Fibroblast of upper back skin (primary cell): ENCODE measurements around the gene TMBIM6.
"Not testable (repeated sequence)": the region's sequence is repeated elsewhere in the genome, so short reads cannot be mapped to it uniquely, and the experiment has no call there.

Experiments used
- DNase-seq: peaks from one replicate; pipeline ENCODE4 v3.0.0-alpha.2; 2013

Gene TMBIM6, protein sequence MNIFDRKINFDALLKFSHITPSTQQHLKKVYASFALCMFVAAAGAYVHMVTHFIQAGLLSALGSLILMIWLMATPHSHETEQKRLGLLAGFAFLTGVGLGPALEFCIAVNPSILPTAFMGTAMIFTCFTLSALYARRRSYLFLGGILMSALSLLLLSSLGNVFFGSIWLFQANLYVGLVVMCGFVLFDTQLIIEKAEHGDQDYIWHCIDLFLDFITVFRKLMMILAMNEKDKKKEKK

DNA sequence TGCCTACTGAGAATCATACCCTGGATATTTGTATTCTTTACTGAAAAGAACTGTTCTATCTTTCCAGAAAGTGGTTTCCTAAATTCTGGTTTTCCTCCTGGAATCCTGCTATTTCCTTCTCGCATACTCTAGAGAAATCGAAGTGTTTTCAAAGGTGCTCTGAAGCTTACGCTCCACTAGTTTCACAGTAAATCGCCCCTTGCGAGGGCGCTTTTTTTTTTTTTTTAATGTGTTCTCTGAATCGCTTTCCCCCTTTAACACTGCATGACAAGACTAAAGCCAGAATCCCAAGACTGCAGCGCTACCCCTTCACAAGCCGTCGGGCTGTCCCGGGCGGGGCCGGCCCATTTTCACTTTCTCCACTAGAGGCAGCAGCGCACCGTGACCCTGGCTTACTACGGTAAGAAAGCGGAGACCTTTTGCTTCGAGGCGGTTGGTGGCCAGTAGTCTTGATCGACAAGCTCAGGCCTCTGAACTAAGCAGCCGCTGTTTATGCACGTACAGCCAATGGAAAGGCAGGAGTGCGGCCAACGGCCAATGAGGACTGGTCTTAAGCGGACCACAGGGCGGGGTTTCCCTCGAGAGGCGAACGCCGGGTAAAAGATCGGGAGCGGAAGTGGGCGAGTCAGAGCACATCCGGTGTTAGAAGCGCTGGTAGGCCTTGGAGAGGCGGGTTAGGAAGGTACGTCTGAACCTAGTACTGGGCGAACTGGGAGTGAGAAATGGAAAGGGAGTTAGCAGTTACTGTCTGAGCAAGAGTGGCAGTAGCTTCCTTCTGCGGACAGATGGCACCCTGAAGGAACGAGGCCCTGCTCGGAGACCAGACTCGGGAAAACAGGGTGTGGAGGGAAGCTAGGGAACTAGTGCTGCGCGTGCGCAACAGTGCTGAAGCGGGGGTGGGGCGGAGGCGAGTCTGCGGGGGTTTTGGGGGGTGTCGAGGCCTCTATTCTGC lies at the start of gene TMBIM6:
TSS of gene TMBIM6 (plus strand) at position 628 of the 952 bp plus-strand sequence. CDS start 10,937 bp downstream, outside the sequence.
- peak; percentile 100 for DNase-seq

DNA sequence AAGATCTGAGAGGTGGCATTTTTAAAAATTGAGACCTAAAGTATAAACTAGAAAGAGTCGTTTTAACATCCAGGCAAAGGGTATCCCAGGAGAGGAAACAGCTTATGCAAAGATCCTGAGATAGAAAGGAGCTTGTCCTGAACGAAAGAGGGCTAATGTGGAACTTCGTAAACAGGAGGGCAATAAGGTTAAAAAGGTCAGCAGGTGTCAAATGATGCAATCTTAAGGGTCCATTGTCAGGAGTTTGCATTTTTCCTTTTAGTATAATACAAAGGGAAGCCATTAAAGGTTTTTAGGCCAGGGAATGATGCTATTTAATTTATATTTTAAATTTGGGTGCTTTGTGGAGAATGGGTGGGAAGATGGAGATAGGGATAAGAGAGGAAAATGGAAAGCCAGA lies 48.5 kb upstream of the TMBIM6 start:
- no peak for DNase-seq

DNA sequence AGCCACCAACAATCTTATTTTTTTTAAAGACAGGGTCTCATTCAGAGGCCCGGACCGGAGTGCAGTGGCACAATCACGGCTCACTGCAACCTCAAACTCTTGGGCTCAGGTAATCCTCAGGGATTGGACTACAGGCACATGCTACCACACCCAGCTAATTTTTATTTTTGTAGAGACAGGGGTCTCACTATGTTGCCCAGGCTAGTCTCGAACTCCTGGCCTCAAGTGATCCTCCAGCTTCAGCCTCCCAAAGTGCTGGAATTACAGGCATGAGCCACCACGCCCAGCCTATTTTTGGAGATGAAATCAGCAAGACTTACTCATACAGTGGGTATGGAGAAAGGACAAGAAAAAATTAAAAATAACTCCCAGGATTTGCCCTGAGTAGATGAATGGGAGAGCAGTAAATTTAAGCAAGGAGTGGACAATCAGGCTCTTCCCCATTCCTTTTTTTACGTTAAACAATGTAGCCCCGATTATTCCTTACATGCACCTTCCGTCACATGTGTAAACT lies 47.4 kb upstream of the TMBIM6 start:
- DNase-seq, result peak; percentile 28

DNA sequence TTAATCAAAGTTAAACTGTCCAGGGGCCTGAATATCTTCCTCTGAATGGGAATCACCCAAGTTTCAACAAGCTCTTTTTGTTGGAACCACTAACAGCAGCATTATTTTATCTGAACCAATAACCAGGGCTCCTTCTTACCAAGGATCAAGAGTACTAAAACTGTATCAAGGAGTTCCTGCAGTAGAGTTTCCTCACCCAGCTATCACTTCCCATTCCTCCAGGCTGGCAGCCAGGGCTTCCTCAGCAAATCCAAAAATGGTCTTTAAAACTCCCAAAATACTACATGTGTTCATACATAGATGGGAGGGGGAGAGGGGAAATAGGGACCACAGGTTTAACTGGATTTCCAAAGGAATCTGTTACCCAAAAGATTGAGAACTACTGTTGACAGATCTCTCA lies 44.6 kb upstream of the TMBIM6 start:
- DNase-seq, result no peak

DNA sequence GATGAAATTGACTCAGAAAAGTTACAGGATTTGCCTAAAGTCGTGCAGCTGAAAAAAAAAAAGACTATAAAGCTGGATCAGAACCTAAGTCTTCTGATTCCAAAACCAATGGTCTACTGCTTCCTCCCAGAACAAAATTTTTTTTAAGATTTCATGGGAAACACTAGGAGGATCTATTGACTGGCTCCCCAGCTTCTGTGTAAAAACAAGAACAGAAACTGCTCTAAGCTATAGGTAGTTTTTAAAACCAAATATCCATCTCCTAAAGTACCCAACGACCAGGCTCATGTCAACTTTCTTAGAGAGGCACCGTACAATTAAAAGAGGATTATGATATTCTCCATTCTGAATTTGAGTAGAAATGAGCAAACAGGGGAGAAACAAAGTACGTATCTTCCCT lies 43.5 kb upstream of the TMBIM6 start:
- no peak for DNase-seq

DNA sequence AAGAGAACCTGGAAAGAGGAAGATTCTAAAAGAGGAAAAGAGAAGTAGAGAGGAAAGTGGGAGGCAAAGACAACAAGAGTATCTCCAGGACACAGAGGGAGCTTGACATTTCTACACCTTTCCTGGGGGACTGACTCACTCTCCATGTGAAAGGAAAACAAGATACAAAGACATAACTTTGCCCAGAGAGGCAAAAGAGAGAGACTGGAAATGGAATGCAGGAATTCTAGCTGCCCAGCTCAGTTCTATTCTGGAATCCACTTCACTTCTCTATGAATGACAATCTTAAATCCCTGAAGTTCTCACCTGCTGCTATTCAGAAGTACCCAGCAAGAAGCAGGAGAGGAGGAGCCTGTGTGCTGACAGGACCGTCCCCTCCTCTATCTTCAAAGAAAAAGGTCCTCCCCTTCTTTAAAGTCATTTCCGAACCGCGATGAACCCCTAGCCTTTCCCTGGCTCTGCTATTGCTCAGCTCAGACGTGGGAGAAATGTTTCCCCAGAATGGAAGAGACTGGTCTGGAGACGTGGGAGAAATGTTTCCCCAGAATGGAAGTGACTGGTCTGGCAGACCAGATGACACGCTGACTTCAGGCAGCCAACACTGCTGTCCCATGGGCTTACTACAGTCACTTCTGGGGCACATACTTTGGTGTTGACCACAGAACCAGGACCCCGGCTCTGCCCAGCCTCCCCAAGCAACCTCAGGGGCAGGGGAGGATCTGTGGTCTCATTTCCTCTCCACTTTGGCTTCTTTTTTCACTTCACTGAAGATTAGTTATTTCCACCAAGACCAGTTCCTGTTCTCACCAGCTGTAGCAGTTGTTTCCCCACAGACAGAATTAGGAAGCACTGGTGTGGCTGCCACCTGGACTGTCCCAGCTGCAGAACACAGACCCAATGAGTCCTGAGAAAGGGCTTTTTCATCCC lies 42.5 kb upstream of the TMBIM6 start:
- peak; percentile 62 for DNase-seq

DNA sequence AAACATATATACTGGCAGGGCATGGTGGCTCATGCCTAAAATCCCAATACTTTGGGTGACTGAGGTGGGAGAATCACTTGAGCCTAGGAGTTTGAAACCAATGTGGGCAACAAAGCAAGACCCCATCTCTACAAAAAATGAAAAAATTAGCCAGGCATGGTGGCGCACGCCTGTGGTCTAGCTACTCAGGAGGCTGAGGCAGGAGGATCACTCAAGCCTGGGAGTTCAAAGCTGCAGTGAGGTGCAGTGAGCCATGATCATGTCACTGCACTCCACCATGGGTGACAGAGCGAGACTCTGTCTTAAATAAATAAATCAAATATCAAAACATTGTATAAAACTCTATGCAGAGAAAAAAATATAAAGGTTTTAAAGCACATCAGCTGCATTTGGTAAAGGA lies 39.3 kb upstream of the TMBIM6 start:
- no peak for DNase-seq

DNA sequence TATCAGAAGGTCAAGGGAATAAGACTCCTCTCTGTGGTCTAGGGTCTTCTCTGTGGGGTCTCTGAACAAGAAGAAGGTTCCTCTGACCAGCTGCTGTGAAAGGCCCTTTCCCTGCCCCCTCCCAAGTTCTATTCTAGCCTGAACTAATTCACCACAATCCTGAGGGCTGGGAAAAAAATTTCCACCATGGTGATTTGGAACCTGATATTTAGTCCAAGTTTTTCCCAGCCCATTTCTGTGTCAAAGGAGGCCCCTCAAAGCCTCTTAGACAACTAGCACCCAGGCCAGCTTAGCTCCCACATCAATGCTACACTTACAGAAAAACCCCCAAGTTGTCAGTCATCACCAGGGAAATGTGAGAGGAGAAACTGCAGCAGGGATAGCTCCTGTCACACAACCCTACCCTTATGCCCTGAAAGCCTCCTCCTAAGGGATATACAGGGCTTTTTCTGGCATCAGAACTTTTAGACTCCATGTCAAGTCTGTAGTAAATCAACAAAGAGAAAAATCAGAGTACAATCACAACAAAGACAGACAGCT lies 38.6 kb upstream of the TMBIM6 start:
- DNase-seq, result peak; percentile 21

DNA sequence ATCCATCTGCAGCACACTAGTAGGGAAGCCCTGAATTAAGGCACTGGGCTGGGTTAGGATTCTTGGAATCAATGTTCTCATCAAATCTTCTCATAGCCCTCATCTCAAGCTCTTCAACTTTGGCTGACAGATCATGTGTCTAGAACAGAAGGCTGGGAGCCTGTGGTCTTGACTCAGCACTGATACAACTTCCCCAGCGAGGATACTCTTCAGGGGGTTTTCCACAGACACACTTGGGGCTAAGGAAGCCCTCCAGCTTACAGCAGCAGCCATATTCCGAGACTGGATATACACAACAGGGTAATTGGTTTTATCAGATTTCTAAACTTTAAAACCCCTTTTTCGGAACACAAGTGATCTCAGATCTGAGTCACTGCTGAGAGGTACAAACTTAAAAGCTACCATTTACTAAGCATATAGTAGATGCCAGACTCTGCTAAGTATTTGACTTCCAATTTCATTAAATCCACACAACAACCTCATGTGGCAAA lies 37.7 kb upstream of the TMBIM6 start:
- DNase-seq, result peak; percentile 88

DNA sequence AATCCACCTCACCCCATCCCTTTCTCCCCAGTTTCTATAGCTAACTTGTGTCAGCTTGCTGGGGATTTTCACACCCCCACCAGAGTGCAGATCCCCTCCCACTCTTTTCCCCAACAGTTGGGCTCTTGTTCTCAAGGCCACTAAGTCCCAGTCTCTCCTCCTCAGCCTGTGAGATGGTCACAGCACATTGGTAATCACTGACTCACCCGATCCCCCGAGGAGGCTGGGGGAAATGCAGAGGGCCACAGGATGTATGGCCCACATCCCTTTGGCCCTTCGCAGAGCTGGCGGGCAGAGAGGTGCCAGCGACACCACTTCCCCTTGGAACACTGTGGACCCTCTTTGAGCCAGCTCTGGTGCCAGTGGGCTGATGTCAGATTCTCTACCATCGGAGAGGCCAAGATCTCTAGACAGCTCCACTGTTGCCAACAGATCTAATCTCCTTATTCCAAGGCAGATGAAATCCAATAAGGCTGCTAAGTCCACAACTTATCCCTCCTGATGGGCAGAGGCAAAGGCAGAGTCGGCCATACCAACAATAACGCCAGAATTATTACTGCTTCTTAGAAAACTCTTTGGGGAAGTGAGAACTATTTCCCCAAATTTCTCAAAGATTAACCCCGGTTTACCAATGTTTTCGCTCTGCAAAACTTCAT lies 35.8 kb upstream of the TMBIM6 start:
- peak; percentile 75 for DNase-seq

DNA sequence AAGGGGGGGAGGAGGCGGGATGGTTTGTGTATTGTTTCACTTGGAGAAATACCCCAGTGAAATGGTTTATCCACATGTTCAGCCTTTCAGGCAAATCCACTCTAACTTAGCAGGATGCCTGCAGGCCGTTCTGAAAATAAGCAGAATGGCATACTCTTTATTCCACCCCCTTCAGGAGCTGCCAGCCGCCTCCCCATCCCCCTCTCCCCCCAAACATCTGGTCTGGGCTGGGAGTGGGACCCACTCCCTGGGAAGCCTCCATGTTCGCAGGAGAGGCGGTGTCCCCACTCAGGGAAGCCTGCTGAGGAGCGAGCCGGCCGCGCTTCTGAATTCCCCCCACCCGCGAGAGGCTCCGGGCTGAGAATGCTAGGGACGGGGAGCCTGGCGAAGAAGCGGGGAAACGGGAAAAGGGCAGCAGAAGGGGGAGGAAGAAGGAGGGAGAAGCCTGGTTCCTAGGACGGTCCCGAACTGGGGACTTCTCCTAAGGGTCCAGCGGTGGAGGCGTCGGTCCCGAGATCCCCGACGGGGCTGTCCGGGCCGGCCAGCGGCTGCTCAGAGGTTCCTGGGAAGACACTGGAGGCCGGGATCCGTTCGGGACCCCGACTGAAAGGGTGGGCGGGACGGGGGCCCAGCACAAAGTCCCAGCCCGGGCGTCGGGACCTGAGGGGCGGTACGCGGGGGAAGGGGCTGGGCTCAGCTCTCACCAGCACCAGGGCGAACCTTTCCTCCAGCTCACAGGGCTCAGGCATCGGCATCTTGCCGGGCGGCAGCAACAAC lies 34.8 kb upstream of the TMBIM6 start:
- peak; percentile 26 for DNase-seq

DNA sequence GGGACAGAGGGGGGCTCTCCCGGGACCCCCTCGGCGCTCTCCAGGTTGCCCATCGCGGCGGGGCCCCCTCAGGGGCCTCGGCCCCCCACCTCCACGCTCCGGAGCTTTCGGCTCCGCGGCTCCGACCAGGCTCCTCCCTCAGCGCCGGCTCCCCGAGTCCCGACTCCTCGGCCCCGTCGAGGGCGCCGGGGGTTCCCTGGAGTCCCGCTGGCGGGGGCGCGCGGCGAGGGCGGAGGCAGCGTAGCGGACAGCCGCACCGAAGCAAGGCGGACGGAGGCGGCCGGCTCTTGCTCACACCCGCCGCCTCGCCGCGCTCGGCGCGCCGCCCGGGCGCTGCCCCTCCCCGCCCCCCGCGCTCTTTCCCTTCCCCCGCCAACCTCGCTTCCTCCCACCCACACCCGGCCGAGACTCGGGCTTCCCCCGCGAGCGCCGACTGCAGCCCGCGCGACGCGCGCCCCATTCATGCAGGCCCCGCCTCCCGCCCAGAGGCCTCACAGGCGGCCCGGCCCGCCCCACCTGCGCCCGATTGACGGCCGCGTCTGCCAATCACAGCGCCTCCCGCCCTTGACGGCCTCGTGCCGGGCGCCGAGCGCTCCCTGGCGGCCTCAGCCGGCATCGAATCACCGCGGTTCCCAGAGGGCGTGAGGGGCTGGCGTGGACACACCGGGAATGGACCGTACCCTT lies 34.1 kb upstream of the TMBIM6 start, which contains the start of gene FMNL3:
TSS of gene FMNL3 (minus strand) at position 278 of the 684 bp plus-strand sequence. CDS start at position 53, 225 bp downstream.
- DNase-seq, result peak; percentile 97

DNA sequence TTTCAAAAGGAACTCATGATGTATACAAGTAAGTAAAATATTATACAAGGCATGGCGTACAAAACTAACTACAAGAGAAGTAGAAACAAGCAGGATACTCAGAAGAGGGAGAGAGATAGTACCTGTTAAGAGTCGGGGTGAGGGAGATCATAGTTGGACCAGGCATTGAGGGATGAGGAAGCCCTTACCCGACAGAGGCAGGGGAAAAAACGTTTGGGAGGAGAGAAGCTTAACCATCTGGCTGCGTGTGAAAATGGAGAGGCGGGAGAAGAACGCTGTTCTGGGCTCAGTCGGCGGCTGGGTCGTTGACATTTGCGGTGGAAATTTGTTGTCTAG lies 33.6 kb upstream of the TMBIM6 start:
- DNase-seq, result no peak

DNA sequence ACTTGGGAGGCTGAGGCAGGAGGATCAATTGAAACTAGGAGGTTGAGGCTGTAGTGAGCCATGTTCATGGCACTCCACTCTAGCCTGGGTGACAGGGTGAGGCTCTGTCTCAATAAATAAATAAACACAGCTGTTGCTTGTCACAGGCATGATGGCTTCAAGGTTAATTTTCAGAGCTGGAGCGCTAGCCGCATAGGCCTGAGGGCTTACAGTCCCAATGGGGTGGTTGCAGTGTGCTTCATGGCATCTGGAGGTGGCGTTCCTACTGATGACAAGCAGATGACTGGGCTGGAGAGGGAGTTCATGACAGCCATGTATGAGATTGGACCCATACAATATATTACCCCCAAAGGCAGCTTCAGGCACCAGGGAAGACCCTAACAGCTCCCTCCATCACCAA lies 32.5 kb upstream of the TMBIM6 start:
- no peak for DNase-seq

DNA sequence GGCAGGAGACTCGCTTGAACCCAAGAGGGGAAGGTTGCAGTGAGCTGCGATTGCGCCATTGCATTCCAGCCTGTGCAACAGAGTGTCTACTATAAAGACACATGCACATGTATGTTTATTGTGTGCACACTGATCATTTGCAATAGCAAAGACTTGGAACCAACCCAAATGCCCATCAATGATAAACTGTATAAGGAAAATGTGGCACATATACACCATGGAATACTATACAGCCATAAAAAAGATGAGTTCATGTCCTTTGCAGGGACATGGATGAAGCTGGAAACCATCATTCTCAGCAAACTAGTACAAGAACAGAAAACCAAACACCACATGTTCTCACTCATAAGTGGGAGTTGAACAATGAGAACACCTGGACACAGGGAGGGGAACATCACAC lies 27.4 kb upstream of the TMBIM6 start:
- DNase-seq, result not testable (repeated sequence)

DNA sequence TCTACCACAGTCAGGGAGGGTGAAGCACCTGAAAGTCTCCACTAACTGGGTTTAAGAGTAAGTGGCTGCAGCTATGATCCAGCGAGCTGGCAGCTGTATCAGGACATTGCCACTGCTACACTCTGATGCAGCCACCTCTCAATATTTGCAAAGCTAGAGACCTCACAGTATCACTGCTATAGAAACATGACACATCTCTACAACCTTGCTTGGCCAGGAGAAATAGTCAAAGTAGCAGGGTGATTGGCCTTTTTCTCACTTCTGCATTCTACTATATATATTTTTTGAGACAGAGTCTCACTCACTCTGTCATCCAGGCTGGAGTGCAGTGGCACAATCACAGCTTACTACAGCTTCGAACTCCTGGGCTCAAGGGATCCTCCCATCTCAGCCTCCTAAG lies 24.8 kb upstream of the TMBIM6 start:
- no peak for DNase-seq

DNA sequence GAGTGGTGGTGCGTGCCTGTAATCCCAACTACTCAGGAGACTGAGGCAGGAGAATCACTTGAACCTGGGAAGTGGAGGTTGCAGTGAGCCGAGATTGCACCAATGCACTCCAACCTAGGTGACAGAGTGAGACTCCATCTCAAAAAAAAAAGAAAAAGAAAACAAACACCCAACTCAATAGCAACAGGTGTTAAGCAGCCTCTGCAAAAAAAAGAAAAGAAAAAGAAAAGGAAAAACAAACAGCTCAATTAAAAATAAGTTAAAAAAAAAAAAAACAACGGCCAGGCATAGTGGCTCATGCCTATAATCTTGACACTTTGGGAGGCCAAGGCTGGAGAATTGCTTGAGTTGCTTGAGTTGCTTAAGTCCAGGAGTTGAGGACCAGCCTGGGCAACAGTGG lies 23.6 kb upstream of the TMBIM6 start:
- DNase-seq, result not testable (repeated sequence)

DNA sequence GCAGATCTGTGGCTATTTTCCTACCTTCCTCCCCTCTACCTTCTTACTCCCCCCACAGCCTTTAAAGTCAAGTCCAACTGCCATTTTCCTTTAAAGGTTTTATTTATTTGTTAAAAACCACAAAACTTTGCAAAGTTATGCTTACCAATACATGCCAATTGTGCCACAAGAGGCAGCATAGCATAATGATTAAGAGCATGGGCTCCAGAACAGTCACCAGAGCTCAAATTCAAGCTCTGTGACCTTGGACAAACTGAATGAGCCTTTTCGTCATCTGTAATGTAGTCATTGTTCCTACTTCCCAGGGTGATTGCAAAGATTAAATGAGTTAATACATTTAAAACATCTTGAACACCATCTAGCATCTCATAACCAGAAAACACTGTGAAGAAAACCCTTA lies 21.1 kb upstream of the TMBIM6 start:
- no peak for DNase-seq

DNA sequence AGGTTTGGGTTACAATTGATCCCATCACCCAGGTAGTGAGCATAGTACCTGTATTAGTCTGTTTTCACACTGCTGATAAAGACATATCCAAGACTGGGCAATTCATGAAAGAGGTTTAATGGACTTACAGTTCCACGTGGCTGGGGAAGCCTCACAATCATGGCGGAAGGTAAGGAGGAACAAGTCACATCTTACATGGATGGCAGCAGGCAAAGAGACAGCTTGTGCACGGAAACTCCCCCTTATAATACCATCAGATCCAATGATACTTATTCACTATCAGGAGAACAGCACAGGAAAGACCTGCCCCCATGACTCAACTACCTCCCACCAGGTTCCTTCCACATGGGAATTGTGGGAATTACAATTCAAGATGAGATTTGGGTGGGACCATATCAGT lies 20.0 kb upstream of the TMBIM6 start:
- not testable (repeated sequence) for DNase-seq

DNA sequence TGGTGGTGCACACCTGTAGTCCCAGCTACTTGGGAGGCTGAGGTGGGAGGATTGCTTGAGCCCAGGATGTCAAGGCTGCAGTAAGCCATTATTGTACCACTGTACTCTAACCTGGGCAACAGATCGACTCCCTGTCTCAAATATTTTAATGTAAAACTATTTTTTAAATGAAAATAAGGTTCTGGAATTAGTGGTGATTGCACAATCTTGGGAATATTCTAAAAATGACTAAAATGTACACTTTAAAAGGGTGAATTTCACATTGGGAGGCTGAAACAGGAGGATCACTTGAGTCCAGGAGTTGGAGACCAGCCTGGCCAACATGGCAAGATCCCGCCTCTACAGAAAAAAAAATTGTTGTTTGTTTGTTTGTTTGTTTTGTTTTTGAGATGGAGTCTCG lies 12.9 kb upstream of the TMBIM6 start:
- no peak for DNase-seq
